ENCODE data around the gene CELSR3.

Gene CELSR3

DNA sequence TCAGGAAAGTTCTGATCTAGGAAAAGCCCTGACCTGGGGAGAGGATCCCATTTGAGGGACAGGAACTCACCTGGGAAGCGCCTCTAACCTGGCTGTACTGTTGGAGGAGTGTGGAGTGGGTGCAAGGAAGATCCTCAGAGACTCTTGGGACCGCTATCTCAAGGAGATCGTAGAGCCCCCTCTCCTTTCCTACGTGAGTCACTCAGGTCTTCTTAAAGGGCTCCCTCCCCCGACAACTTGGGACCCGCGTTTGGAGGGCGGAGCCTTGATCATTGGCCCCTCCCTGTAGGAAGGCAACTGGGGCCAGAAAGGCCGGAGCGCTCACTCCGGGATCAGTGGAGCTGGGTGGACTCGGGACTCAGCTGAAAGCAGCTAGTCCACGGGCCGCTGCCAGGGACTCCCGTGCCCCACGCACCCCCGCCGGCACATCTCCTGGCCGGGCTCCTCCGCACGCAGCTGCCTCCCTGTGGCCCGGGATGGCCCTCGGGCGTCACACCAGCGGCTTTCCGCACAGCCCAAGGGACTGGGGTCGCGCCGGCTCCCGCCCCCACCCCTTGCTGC, 27.9 kb downstream of the CELSR3 start:
- no peaks in the 10 kb centered on the region for H3K36me3 ChIP-seq (ENCODE audit: control insufficient read depth, insufficient read depth, low read length)
- no peak overlapping the region for H3K27ac ChIP-seq (ENCODE audit: insufficient read depth, low read length, poor library complexity, severe bottlenecking)
- no peaks in the 10 kb centered on the region for H3K9me3 ChIP-seq (ENCODE audit: control insufficient read depth, low read length)

DNA sequence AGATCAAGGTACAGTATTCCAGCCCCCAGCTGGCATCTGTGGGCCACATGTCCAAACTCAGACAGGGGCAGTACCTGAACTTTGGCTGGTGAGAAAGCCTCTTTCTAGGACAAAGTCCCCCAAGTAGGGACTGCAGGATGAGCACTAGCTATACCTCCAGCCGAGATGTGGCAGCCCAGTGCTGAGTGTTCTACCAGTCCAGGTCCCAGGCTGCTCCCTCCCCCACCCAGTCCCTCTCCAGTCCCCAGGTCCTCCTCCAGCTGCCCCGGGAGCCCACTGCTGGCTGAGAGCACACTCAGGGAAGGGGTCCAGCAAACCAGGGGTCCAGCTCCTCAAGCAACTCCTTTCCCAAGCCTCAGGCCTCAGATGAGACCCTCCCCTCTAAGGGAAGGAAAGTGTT, 28.9 kb downstream of the CELSR3 start:
- DNase-seq: no peak
- no peaks in the 10 kb centered on the region for H3K36me3 ChIP-seq (ENCODE audit: control insufficient read depth, insufficient read depth, low read length)
- peaks cover 7% of the 10 kb centered on the region for H3K4me1 ChIP-seq (ENCODE audit: control insufficient read depth, insufficient read depth, low read length, poor library complexity, severe bottlenecking)
- no peak overlapping the region for H3K4me3 ChIP-seq (ENCODE audit: insufficient read depth, low read depth, low read length, poor library complexity, severe bottlenecking)
- no peaks in the 10 kb centered on the region for H3K9me3 ChIP-seq (ENCODE audit: control insufficient read depth, low read length)
- no peaks in the 10 kb centered on the region for H3K27me3 ChIP-seq (replicated peaks; ENCODE audit: control insufficient read depth, insufficient read depth, low read length, poor library complexity, severe bottlenecking)
- no peak overlapping the region for H3K27ac ChIP-seq (ENCODE audit: insufficient read depth, low read length, poor library complexity, severe bottlenecking)

More for the DNA sequence above, 27.9 kb downstream of the CELSR3 start:
- H3K27me3 ChIP-seq (replicated peaks; ENCODE audit: control insufficient read depth, insufficient read depth, low read length, poor library complexity, severe bottlenecking): no peaks in the 10 kb centered on the region
- peaks cover 7% of the 10 kb centered on the region for H3K4me1 ChIP-seq (ENCODE audit: control insufficient read depth, insufficient read depth, low read length, poor library complexity, severe bottlenecking)
- DNase-seq: peak; percentile 10 to 27 (median 18)
- H3K4me3 ChIP-seq (ENCODE audit: insufficient read depth, low read depth, low read length, poor library complexity, severe bottlenecking): peak overlapping the region; percentile 84

DNA sequence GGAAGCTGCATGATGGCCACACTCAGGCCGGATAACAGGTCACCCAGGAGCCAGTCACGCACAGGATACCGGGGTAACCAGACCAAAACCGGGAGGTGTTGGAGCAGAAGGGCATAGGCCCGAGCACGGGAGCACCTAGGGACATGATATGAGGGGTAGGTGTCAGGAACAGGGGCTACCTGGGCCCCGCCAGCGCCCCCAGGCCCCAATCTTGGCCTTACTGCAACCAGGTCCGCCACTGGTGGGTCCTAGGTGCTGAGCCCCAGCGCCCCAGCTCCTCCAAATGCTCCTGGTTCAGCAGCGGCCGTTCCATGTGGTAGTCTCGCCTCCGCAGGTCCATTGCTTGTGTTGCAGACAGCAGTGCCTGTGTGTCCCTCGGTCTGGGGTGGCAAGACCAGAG, 29.4 kb downstream of the CELSR3 start:
- Histone ChIP-seq H3K4me3 (ENCODE audit: insufficient read depth, low read depth, low read length, poor library complexity, severe bottlenecking) (no peak overlapping the region), H3K27ac (ENCODE audit: insufficient read depth, low read length, poor library complexity, severe bottlenecking) (no peak overlapping the region), H3K36me3 (ENCODE audit: control insufficient read depth, insufficient read depth, low read length) (peaks cover 2% of the 10 kb centered on the region)

DNA sequence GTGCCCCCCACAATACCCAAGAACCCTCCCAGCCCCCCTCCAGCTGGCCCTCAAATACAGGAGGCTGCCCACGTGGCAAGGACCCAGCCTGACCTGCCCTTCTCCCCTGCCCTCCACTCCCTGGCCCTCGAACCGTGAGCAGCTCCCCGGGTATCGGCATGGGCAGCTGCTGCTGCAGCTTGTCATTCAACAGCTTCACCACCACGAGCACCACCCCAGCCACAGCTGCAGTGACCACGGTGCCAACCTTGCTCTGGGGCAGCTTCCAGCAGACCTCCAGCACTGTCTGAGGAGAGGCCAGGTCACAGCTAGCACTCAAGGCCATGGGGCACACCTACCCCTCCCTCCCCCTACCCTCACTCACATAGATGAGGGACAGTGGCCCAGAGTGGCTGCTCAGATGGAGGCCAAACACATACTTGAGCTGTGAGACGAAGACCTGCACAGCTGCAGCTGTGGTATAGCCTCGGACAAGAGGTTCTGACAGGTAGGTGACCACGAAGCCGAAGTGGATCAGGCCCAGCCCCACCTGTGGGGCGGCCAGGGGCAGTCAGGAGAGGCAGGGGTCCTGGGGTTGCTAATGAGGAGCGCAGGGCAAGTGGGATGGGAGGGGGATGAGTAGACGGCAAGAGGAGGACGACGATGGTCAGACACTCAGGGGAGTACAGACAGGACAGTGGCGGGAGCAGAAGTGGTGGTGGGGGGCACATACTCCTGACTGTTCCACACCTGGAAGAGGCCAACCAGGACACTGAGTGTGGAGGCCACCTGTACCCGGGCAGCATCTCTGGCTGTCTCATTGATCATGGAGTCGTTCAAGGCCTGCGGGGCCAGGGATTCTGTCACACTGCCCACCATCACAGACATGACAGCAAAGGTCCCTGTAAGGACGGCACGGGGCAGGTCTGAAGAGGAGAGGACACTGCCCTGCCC, 30.9 kb downstream of the CELSR3 start:
- H3K27me3 ChIP-seq (replicated peaks; ENCODE audit: control insufficient read depth, insufficient read depth, low read length, poor library complexity, severe bottlenecking): no peaks in the 10 kb centered on the region

More for the DNA sequence above, 29.4 kb downstream of the CELSR3 start:
- DNase-seq: no peak
- Histone ChIP-seq H3K4me1 (ENCODE audit: control insufficient read depth, insufficient read depth, low read length, poor library complexity, severe bottlenecking) (peaks cover 7% of the 10 kb centered on the region), H3K27me3 (replicated peaks; ENCODE audit: control insufficient read depth, insufficient read depth, low read length, poor library complexity, severe bottlenecking) (no peaks in the 10 kb centered on the region), H3K9me3 (ENCODE audit: control insufficient read depth, low read length) (no peaks in the 10 kb centered on the region)

DNA sequence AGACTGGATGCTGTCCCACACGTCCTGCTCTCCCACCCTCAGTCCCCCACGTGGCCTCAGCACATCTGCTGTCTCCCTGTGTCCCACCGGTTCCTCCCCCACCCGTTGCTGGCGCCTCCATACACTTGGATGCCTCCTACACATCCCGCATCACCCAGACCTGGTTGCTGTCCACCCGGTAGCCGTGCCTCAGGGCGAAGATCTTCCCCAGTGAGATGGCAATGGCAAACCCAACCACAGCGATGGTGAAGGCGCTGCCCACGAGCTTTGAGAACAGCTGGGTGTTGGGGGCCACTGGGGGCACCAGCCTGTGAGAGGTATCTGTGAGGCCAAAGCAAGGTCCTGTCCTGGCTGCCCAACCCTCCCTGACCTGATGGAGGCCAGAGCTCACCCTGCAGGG, 31.9 kb downstream of the CELSR3 start:
- Histone ChIP-seq H3K4me1 (ENCODE audit: control insufficient read depth, insufficient read depth, low read length, poor library complexity, severe bottlenecking) (peaks cover 1% of the 10 kb centered on the region), H3K27ac (ENCODE audit: insufficient read depth, low read length, poor library complexity, severe bottlenecking) (no peak overlapping the region), H3K27me3 (replicated peaks; ENCODE audit: control insufficient read depth, insufficient read depth, low read length, poor library complexity, severe bottlenecking) (no peaks in the 10 kb centered on the region), H3K36me3 (ENCODE audit: control insufficient read depth, insufficient read depth, low read length) (peaks cover 15% of the 10 kb centered on the region), H3K9me3 (ENCODE audit: control insufficient read depth, low read length) (no peaks in the 10 kb centered on the region), H3K4me3 (ENCODE audit: insufficient read depth, low read depth, low read length, poor library complexity, severe bottlenecking) (no peak overlapping the region)
- no peak for DNase-seq

More for the DNA sequence above, 30.9 kb downstream of the CELSR3 start:
- H3K27ac ChIP-seq (ENCODE audit: insufficient read depth, low read length, poor library complexity, severe bottlenecking): no peak overlapping the region
- no peaks in the 10 kb centered on the region for H3K9me3 ChIP-seq (ENCODE audit: control insufficient read depth, low read length)
- DNase-seq: no peak
- H3K4me1 ChIP-seq (ENCODE audit: control insufficient read depth, insufficient read depth, low read length, poor library complexity, severe bottlenecking): peaks cover 7% of the 10 kb centered on the region
- H3K4me3 ChIP-seq (ENCODE audit: insufficient read depth, low read depth, low read length, poor library complexity, severe bottlenecking): no peak overlapping the region
- H3K36me3 ChIP-seq (ENCODE audit: control insufficient read depth, insufficient read depth, low read length): peaks cover 13% of the 10 kb centered on the region

DNA sequence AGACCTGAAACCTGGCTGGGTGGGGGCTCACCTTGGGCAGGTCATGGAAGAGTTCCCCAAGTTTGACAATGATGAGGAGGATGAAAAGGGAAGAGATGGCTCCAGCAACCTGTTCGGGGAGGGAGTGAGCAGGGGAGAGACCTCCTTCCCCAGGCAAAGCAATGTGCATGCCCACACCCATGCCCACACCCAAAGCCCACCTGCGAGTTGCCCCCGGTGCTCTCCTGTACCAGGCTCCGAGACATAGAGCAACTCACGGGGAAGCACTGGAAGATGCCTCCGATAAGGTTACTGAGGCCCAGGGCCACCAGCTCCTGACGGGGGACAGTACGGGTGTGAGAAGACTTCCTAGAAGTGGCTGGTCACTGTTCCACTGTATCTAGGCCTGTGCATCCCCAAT, 32.3 kb downstream of the CELSR3 start:
- no peaks in the 10 kb centered on the region for H3K4me1 ChIP-seq (ENCODE audit: control insufficient read depth, insufficient read depth, low read length, poor library complexity, severe bottlenecking)
- no peaks in the 10 kb centered on the region for H3K27me3 ChIP-seq (replicated peaks; ENCODE audit: control insufficient read depth, insufficient read depth, low read length, poor library complexity, severe bottlenecking)
- no peak overlapping the region for H3K4me3 ChIP-seq (ENCODE audit: insufficient read depth, low read depth, low read length, poor library complexity, severe bottlenecking)
- no peaks in the 10 kb centered on the region for H3K9me3 ChIP-seq (ENCODE audit: control insufficient read depth, low read length)
- H3K36me3 ChIP-seq (ENCODE audit: control insufficient read depth, insufficient read depth, low read length): peaks cover 15% of the 10 kb centered on the region
- DNase-seq: no peak
- H3K27ac ChIP-seq (ENCODE audit: insufficient read depth, low read length, poor library complexity, severe bottlenecking): no peak overlapping the region

DNA sequence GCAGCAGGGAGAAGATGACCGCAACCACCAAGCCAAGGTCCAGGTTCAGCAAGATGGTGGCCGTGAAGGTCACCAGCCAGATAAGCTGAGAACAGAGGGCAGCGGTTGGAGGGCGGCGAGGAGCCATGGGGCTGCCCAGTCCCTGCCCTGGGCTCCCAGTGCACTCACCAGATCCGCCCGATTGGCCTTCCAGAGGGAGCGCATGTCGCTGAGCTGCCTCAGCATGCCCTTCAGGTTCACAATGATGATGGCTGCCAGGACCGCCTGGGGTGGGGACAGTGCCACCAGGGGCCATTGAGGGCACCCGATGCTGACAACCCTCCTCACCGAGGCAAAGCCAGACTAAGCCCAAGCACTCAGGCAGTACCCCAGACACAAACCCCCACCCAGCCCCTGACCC, 32.8 kb downstream of the CELSR3 start:
- H3K27me3 ChIP-seq (replicated peaks; ENCODE audit: control insufficient read depth, insufficient read depth, low read length, poor library complexity, severe bottlenecking): no peaks in the 10 kb centered on the region
- no peak overlapping the region for H3K4me3 ChIP-seq (ENCODE audit: insufficient read depth, low read depth, low read length, poor library complexity, severe bottlenecking)
- no peak overlapping the region for H3K27ac ChIP-seq (ENCODE audit: insufficient read depth, low read length, poor library complexity, severe bottlenecking)
- no peak for DNase-seq
- no peaks in the 10 kb centered on the region for H3K9me3 ChIP-seq (ENCODE audit: control insufficient read depth, low read length)
- H3K36me3 ChIP-seq (ENCODE audit: control insufficient read depth, insufficient read depth, low read length): peaks cover 15% of the 10 kb centered on the region
- H3K4me1 ChIP-seq (ENCODE audit: control insufficient read depth, insufficient read depth, low read length, poor library complexity, severe bottlenecking): no peaks in the 10 kb centered on the region

DNA sequence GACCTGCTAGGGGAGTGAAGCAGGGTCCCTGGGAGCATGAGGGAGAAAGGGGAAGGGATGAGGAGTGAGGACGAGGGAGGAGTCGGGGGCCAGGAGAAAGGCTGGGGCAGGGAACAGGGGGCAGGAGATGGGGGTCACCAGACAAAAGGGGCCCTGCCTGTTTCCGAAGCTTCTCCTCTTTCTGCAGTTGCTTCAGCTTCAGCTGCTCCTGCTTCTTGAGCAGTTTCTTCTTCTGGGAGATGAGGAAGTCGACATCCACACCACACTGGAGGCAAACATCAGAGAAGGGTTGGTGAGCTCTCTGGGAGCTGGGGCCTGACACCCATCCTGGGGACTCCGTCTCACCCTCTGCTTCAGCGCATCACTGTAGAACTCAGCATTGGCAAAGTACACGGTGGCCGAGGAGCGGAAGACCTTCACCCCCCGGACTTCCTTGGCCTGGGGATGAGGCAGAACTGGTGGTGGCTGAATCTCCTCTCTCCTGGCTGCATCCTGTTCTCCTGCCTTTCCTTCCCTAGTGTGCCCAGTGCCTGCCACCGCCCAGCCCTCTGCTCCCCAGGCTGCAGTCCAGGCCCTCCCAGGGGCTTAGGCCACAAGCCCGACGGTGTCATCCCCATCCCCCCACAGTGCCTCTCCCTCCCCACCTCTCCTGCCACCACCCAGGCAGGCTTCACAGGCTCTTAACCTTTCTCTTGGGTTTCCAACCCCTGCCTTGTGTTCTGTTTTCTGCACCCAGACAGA, 34.2 kb downstream of the CELSR3 start:
- peaks cover 15% of the 10 kb centered on the region for H3K36me3 ChIP-seq (ENCODE audit: control insufficient read depth, insufficient read depth, low read length)
- no peaks in the 10 kb centered on the region for H3K4me1 ChIP-seq (ENCODE audit: control insufficient read depth, insufficient read depth, low read length, poor library complexity, severe bottlenecking)
- H3K4me3 ChIP-seq (ENCODE audit: insufficient read depth, low read depth, low read length, poor library complexity, severe bottlenecking): no peak overlapping the region
- DNase-seq: no peak
- H3K27ac ChIP-seq (ENCODE audit: insufficient read depth, low read length, poor library complexity, severe bottlenecking): no peak overlapping the region
- no peaks in the 10 kb centered on the region for H3K9me3 ChIP-seq (ENCODE audit: control insufficient read depth, low read length)
- H3K27me3 ChIP-seq (replicated peaks; ENCODE audit: control insufficient read depth, insufficient read depth, low read length, poor library complexity, severe bottlenecking): no peaks in the 10 kb centered on the region

DNA sequence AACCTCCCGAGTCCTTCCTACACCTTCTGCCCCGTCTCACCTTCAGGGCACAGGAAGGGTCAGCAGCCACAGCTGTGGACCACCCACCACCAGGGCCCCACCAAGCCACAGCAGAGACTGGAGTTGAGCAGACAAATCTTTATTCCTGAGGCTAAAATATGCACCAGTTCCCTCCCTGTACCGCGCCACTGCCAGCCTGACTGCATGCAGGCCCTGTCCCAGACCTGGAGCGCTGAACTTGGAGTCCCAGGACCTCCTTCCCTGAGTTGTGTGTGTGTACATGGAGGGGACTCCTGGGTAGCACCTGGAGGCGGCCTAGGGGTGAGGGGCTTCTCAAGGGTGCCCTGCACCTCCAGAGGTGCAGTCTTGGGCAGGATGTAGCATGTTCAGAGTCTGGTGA, 37.1 kb downstream of the CELSR3 start:
- Histone ChIP-seq H3K4me1 (ENCODE audit: control insufficient read depth, insufficient read depth, low read length, poor library complexity, severe bottlenecking) (no peaks in the 10 kb centered on the region), H3K4me3 (ENCODE audit: insufficient read depth, low read depth, low read length, poor library complexity, severe bottlenecking) (no peak overlapping the region), H3K27me3 (replicated peaks; ENCODE audit: control insufficient read depth, insufficient read depth, low read length, poor library complexity, severe bottlenecking) (no peaks in the 10 kb centered on the region), H3K27ac (ENCODE audit: insufficient read depth, low read length, poor library complexity, severe bottlenecking) (no peak overlapping the region), H3K9me3 (ENCODE audit: control insufficient read depth, low read length) (no peaks in the 10 kb centered on the region), H3K36me3 (ENCODE audit: control insufficient read depth, insufficient read depth, low read length) (peaks cover 15% of the 10 kb centered on the region)
- DNase-seq: no peak

DNA sequence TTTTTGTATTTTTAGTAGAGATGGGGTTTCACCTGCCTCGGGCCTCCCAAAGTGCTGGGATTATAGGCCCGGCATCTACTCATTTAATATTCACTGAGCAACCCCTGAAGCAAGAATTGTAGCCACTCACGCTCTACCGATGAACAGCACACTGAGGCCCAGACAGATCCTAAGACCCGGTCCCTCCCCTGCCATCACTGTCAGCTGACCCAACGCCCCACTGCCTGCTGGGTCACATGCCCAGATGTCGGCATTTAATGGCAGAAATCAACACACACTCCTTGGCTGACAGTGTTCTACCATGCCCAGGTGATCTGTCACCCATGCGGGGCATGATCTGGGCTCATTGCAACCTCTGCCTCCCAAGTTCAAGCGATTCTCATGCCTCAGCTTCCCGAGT, 37.9 kb downstream of the CELSR3 start:
- no peak overlapping the region for H3K27ac ChIP-seq (ENCODE audit: insufficient read depth, low read length, poor library complexity, severe bottlenecking)
- no peak for DNase-seq
- no peak overlapping the region for H3K4me3 ChIP-seq (ENCODE audit: insufficient read depth, low read depth, low read length, poor library complexity, severe bottlenecking)
- no peaks in the 10 kb centered on the region for H3K9me3 ChIP-seq (ENCODE audit: control insufficient read depth, low read length)
- no peaks in the 10 kb centered on the region for H3K4me1 ChIP-seq (ENCODE audit: control insufficient read depth, insufficient read depth, low read length, poor library complexity, severe bottlenecking)
- H3K27me3 ChIP-seq (replicated peaks; ENCODE audit: control insufficient read depth, insufficient read depth, low read length, poor library complexity, severe bottlenecking): no peaks in the 10 kb centered on the region
- H3K36me3 ChIP-seq (ENCODE audit: control insufficient read depth, insufficient read depth, low read length): peaks cover 15% of the 10 kb centered on the region
